Measurements from ENCODE around the gene EDN2. TPM values are rescaled to one million over a fixed set of nuclear protein-coding genes. Genes with fewer than 3 reads are reported as not detected.
A peak's percentile ranks its signal among the peaks of the same experiment; 100 is the strongest.

The EDN2 gene
- total and polyA plus RNA-seq, 2 donors (not counting 1 experiment from before 2014, with no cell fraction given), result not detected

DNA sequence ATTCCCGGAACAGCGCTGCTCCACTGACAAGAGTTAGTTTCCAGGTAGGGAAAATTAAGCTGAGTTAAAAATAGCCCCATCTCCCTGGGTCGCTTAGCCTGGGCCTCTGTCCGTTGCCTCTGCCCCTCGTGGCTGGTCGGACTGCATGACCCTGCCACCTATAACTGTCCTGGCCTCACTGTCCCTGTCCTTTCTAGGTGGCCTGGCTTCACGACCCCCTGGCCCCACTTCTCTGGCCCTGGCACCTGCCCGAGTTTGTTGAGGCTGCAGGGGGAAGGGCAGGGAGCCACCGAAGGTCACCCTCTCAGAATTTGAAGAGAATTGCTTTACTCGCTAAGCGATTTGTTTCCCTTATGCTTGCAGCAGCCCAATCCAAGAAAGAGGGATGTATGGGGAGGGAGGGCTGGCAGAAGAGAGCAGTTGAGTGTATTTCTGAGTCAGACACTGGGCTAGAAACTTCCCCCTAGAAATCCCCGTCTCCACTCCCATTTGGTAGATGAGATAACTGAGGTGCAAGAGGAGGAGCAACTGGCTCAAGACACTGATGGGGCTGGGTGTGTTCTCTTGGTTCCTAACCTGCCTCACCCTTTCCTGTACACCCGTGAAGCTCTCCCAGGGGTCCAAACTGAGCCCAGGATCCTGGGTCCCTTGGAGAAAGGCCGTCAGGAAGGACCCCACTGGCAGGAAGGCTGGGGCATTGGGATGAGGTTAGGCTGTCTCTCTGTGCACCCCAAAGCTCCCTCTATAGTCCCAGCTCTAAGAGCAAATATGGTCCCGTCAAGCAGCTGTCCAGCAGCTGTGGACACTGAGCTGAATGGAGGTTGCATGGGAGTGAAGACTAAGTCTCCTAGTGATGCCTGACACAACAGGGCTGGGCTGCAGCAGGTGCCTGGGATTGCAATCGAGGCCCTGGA lies 2.9 kb upstream of the EDN2 start:
- Mint-ChIP-seq H3K27ac (no peak overlapping the region), H3K9me3 (ENCODE audit: insufficient read depth) (no peaks in the 10 kb centered on the region), H3K27me3 (peaks cover 35% of the 10 kb centered on the region), H3K4me3 (no peak overlapping the region), H3K4me1 (peaks cover 6% of the 10 kb centered on the region)
- intact Hi-C loops (cut with micrococcal nuclease), result no loop called here
- ChIA-PET CTCF (interaction anchor here (1.0 kb wide), 1 partner anchor 29 kb away, joined by 3 read pairs; no protein-coding TSS in a partner anchor), POLR2A (no interaction called here)
- no peaks in the 10 kb centered on the region for H3K4me1 ChIP-seq (ENCODE audit: control insufficient read depth in 2 of 2, insufficient read depth in 2 of 2, low read length in 2 of 2)
- H3K36me3 ChIP-seq (replicated peaks in 1 of 2; ENCODE audit: control extremely low read depth in 1 of 2, control insufficient read depth in 1 of 2, extremely low read depth in 1 of 2, insufficient read depth in 2 of 2, low read length in 1 of 2), result no peaks in the 10 kb centered on the region
- H3K9ac ChIP-seq (ENCODE audit: low read length), result no peak overlapping the region
- TF ChIP-seq EZH2 (IDR thresholded peaks at IDR 0.05; ENCODE audit: borderline replicate concordance, insufficient read depth, low read depth, low read length, poor library complexity, severe bottlenecking), result no peak
- TF ChIP-seq, protein P1, sequence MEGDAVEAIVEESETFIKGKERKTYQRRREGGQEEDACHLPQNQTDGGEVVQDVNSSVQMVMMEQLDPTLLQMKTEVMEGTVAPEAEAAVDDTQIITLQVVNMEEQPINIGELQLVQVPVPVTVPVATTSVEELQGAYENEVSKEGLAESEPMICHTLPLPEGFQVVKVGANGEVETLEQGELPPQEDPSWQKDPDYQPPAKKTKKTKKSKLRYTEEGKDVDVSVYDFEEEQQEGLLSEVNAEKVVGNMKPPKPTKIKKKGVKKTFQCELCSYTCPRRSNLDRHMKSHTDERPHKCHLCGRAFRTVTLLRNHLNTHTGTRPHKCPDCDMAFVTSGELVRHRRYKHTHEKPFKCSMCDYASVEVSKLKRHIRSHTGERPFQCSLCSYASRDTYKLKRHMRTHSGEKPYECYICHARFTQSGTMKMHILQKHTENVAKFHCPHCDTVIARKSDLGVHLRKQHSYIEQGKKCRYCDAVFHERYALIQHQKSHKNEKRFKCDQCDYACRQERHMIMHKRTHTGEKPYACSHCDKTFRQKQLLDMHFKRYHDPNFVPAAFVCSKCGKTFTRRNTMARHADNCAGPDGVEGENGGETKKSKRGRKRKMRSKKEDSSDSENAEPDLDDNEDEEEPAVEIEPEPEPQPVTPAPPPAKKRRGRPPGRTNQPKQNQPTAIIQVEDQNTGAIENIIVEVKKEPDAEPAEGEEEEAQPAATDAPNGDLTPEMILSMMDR (IDR thresholded peaks at IDR 0.05), result no peak
- DNase-seq (no peak), ATAC-seq (ENCODE audit: low read depth) (no peak)
- H3K79me2 ChIP-seq (ENCODE audit: control insufficient read depth, insufficient read depth, low read length), result no peaks in the 10 kb centered on the region
- peak overlapping the region; percentile 12 for H3K4me2 ChIP-seq (replicated peaks; ENCODE audit: low read depth, low read length, poor library complexity, severe bottlenecking)
- 57% methylated on average over 13 of the region's 16 CpGs for WGBS (ENCODE audit: insufficient coverage)
- H3K27ac ChIP-seq (ENCODE audit: low read length in 2 of 2), result no peak overlapping the region
- no peaks in the 10 kb centered on the region for H3K9me3 ChIP-seq (ENCODE audit: control extremely low read depth in 1 of 3, control insufficient read depth in 2 of 3, insufficient read depth in 1 of 3, low read length in 2 of 3)
- H4K20me1 ChIP-seq (ENCODE audit: control insufficient read depth, insufficient read depth, low read length, poor library complexity, severe bottlenecking), result no peaks in the 10 kb centered on the region
- no peak overlapping the region for H3K4me3 ChIP-seq (ENCODE audit: control extremely low read depth in 1 of 5, extremely low read depth in 1 of 5, insufficient read depth in 1 of 5, low read depth in 2 of 5, low read length in 4 of 5)
- no peak overlapping the region for H2AFZ ChIP-seq (ENCODE audit: insufficient read depth, low read depth, low read length, poor library complexity, severe bottlenecking)
- H3K27me3 ChIP-seq (replicated peaks in 1 of 4; ENCODE audit: control extremely low read depth in 1 of 4, control insufficient read depth in 3 of 4, insufficient read depth in 4 of 4, low read length in 3 of 4), result peaks cover 0 to 23% (median 2%) of the 10 kb centered on the region in 4 experiments

Data from B cell (primary cell).